HL-60 (cell line): Measurements from ENCODE around the gene SZT2.

Experiments used
- CTCF ChIP-seq: IDR thresholded peaks from one replicate; pipeline ENCODE4 v1.5.1; 2011; ENCODE audit warnings: low read length, control low read depth, inconsistent platforms; ENCODE audit not compliant: insufficient read depth
- GABPA ChIP-seq: IDR thresholded peaks from 2 replicates; pipeline ENCODE4 v1.6.1; 2012; ENCODE audit warnings: low read depth

DNA sequence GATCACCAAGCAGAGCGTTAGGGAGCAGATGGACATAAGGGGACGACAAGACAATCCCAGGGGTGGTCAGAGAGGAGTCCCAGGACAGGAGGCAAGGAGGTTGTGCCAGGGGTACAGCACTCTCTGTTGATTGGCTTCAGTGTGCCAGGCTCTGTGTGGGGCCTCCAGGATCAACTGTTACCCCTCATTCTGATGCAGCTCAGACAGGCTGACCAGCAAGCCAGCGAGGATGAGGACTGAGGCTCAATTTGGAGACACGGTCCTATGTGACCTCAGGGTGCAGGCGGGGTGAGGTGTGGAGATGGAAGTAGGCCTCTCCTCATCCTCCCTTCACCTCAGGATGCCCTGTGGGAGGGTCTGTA, 60.0 kb downstream of the SZT2 start:
- TF ChIP-seq CTCF (no peak), GABPA (no peak)
